ENCODE data around the gene CNTN1.

DNA sequence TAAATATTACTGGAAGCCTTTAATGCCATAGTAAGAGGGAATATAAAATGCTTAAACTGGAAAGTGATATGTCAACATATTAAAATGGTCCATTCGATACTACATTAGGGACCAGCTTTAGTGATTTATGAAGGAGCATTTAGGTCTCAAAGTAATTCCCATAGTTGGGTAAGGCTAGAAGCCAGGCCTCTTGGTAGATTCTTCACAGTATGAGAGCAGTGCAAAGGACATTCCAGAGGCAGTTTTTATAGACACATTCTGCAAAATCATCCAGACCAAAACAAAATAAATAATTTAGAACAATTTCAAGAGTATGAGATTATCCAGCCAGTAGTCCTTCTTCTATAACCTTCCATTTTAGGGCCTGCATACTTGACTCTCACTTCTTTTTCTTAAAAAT, 353.3 kb downstream of the CNTN1 start:
- TF ChIP-seq CTCF (IDR thresholded peaks at IDR 0.05; ENCODE audit: poor library complexity) (no peak), EZH2 (IDR thresholded peaks at IDR 0.05; ENCODE audit: borderline replicate concordance) (no peak), EZH2phosphoT487 (IDR thresholded peaks at IDR 0.05; ENCODE audit: low read depth, severe bottlenecking, unreplicated experiment) (no peak)

Data from hepatocyte (in vitro differentiated cells).